Stromal cell of bone marrow (primary cell): ENCODE data around the gene GNE.
A peak's percentile ranks its signal among the peaks of the same experiment; 100 is the strongest.
"Not testable (repeated sequence)": the region's sequence is repeated elsewhere in the genome, so short reads cannot be mapped to it uniquely, and the experiment has no call there.

Source experiments
- DNase-seq: peaks from one replicate; pipeline ENCODE4 v3.0.0-alpha.2; 2012; ENCODE audit warnings: low read depth

The GNE gene

DNA sequence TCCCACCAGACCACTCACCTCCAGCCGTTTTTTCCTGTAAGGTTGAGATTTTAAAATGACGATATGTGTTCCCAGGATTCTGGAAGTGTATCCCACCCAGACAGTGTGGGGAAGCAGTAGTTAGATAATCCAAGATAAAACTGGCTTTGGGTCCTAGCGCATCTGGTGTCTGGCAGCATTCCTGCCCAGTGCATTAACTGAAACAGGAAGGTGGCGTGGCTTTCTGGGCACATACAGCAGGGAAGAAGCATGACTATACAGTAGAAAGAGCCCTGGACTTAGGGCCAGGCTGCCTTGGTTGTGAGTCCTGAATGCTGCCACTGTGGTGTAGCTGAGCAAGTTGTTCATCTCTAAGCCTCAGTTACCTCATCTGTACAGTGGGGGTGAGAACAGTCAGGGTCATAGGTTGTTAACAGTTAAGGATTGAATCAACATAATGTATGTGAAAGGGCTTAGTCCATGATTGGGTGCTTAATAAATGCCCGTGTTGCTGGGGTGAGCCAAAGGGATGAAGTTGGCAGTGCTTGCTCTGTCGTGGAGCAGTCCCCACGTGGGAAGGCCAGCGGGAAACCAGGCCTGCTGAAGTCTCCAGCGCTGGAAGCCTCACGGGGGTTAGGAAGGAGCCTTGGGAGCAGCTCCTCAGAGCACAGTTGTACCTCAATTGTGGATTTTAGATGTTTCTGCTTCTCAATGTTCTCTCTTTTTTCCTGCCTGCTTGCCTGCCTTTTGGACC is 49.6 kb downstream of the GNE start:
- DNase-seq: no peak

DNA sequence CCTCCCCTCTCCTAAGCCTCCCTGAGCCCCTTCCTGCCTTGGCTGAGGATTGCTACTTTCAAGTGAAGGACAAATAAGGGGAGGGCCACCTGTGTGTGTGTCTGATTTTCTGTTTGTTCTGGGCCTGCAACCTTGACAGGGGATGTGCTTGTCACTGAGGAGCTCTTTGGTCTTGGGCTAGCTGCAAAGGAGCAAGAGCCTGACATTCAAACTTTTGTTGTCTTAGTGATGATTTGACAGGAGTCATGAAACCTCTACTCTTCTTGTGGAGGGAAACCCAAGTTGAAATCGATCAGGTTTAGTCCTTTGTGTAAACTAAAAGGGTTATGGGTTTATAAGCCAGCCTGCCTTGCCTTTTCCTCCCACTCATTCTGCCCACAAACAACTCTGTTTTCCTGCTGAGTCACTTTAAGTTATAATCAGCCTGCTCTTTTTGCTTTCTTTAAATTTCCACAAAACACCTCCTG is 50.7 kb downstream of the GNE start:
- no peak for DNase-seq

DNA sequence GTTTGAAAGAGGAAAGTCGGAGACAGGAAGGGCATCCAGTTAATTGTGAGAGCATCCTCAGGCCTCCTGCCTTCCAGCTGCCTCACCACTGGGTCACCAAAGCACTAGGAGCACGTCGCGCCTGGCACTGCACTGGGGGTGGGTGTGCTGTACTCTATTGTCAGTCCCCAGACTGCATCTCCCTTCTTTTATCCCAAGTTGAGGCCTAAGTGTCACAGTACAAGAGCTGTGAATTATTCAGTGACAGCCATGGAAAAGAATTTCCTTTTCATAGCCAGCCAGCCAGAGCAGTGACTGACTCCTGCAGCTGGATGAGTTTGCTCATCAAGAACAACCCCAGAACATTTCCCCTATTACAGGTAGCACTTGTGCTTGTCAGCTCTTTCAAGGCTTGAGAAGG is 51.2 kb downstream of the GNE start:
- no peak for DNase-seq

DNA sequence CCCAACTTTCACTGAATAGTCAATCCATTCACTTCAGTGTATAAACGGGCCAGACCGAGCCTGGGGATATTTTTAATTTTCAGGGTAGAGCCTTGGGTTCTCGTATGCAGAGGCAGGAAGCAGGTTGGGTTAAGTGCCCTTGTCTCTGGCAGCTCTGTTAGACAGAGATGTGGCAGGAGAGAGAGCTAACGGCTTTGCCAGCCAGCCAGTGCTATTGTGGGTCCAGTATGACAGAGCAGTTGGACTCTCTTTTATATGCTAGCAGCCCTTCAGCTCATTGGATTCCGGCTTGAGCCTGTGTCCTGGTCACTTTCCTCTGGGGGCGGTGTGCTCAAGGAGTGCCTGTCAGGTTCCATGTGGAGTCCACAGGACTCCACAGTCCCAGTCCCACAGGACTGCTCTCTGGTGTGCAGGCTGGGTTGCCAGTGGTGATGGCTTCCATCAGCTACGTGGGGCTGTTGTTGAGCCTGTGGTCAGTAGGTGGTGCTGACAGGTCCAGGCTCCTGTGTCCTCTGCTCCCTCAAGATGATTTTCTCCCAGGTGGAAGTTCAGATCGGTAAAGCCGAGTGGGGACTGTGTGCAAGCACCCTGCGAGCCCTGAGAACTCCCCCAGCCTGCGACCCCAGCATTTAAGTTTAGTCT is 53.2 kb downstream of the GNE start:
- DNase-seq: no peak

DNA sequence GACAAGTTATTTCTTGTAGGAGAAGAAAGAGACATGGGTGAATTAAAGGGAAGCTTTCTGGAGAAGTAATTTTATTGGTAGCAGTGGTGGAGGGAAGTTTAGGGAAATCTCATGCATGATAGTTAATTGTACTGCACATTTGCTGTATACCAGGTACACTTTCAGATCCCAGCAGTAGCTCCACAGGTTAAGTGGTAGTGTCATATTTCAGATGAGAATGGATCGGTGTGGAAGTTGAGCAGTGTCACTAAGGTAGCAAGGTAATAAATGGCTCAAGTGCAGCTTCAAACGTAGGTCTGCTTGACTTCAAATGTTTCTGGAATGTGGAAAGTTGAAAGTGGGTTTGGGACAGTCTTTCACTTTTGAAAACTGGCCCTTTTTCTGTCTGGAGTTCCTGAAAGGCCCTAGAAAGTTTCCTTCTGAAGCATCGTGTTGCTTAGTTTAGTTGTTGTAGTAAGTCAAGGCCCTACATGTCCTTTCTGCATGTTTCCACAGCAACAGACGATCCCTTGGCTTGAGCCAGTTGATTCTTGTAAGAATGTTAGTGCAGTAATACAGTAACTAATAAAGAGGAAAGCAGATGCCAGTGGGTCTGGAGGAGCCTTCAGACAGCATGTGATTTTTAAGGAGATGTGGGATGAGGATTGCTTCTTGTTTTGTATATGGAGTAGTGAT is 63.8 kb downstream of the GNE start:
- DNase-seq: no peak

DNA sequence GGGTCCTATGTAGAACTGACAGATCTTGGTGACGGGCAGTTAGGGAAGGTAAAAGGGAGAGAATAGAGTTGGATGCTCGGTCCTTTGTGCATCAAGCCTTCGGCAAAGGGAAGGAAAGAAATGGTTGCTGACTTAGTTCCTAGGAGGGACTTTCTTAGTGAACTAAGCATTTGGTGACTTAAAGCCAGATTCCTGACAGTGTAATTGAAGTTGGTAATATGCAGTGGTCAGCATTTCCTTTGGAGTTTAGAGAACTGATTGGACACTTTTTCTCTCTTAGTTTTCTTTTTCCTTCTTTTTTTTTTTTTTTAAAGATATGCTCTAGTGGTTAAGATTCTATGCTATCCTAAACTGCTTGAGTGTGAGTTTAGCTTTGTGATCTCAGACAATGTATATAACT is 65.2 kb downstream of the GNE start:
- DNase-seq: no peak

DNA sequence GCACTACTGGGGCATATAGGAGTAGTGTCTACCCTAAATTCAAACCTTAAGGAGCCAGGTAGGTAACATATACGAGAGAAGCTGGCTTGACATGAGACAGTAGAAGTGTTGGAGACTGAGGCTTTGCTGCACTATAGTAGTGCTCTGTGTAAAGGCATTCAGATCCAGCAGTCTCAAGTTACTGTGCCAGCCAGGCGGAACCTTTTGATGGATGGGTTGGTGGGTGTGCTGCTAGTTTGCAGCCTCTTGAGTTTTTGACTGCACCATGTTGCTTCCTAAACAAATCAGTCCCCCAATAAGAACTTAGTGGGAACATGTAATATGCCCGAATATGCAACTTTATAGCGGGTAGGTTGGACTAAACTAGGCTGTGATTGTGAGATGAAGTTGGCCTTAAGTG is 66.1 kb downstream of the GNE start:
- DNase-seq: no peak

DNA sequence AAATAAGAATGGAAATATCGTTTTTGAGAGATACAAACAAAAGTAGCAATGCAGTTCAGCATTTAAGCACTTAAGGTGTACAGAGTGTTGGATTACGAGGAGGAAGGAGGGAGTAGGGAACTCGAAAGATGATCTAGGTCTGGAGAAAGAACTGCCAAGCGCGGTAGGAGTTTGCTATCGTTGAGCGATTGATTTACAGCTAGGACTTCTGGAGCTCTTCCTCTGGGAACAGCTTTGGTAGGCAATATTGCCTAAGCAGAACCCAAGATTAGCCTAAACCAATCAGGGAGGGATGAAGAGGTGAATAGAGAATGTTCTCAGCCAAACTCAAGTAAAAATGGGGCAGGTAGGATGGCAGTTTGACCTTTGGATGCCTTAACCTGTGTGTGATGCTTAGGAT is 66.6 kb downstream of the GNE start:
- no peak for DNase-seq

DNA sequence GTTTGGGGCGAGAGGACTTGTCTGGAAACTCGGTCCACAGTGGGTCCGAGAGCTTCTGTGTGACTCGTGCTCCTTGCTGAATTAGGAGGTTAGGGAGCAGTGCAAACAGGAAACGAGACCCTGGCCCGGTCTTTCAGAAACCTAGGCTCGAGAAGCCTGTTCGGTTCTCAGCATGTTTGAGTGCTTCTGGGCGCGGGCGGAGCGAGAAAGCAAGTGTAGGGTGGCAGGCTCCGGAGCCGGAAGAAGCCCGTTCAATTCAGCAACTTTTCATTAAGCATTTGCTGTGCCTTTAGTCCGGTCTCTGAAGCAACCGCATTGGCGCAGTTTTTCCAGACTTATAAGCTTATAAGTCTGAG is 67.0 kb downstream of the GNE start:
- no peak for DNase-seq

DNA sequence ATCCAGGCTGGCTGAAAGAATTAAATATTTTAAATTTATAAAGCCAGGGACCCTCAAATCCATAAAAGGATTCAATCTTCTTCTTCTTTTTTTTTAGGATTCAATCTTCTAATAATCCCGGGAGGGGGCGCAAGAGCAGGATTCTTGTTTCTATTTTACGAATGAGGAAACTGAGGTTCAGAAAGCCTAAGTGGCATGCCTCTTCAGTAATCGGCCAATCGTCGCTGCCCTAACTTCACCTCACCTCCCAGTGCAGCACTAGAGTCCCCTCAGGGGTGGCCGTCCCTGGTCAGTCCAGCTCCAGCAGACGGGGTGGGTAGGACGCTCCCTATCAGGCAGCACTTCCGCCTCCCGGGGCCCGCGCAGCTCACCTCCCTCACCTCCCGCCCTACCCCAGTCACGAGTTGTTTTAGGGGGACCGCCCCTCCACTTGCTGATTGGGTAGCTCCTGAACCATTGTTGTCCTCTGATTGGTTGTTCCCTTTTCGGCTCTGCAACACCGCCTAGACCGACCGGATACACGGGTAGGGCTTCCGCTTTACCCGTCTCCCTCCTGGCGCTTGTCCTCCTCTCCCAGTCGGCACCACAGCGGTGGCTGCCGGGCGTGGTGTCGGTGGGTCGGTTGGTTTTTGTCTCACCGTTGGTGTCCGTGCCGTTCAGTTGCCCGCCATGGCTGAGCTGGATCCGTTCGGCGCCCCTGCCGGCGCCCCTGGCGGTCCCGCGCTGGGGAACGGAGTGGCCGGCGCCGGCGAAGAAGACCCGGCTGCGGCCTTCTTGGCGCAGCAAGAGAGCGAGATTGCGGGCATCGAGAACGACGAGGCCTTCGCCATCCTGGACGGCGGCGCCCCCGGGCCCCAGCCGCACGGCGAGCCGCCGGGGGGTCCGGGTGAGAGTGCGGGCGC is 67.6 kb downstream of the GNE start, which contains the start of gene CLTA:
CLTA (plus strand) TSS at position 534 of the 902 bp plus-strand sequence; CDS start at position 670, 136 bp downstream.
- DNase-seq: peak; percentile 98

DNA sequence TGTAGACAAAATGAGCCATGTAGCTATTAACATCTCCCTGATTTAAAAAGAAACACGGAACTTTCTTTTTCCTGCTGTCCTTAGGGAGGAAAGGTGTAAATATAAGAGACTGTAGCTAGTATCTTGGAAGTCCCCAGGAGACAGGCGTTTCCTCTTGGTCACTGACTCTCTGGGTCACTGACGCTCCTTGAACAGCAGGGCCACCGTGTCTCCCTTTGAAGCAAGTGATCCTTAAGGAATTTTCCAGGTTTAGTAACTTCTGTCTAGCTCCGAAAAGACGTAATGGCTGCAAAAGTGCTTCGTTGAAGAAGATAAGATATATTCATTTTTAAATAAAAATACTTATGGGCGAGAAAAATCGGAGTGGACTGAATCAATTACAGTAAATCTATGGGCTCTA is 68.3 kb downstream of the GNE start:
- DNase-seq: no peak

DNA sequence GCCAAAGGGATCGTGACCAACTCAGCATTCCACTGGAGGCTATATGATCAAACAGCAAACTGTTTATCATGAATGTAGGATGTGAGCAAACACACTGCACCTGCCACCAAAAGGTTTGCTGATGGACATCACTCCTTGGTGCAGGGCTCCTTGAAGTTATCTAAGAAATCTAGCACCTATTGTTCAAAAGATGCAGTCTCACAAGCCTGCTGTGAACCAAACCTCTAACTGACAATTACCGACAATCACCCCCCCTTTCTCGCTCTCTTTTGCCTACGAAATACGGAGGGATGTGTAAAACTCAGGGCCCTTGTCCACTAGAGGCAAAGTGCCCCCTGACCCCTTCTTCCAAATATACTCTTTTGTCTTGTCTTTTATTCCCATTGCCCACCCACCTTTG is 70.0 kb downstream of the GNE start:
- DNase-seq: no peak

DNA sequence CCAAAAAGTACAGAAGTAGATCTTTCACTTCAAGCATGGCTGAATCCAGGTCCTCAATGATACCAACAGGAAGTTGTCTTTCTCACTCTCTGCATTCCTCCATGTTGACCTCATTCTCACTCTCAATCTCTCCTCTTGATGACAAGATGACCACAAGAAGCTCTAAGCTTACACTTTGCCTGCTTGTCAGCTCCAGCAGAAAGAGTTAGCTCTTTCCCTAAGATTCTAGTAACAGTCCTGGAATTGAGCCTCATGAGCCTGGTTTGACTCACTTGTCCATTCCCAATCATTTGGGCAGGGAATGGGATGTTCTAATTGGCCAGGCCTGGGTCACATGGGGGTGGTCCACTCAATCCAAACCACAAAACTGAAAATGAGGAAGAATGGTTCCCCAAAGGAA is 70.8 kb downstream of the GNE start:
- peak; percentile 96 for DNase-seq

DNA sequence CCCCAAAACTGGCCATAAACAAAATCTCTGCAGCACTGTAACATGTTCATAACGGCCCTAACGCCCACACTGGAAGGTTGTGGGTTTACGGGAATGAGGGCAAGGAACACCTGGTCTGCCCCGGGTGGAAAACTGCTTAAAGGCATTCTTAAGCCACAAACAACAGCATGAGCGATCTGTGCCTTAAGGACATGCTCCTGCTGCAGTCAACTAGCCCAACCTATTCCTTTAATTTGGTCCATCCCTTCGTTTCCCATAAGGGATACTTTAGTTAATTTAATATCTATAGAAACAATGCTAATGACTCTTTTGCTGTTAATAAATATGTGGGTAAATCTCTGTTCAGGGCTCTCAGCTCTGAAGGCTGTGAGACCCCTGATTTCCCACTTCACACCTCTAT is 78.0 kb downstream of the GNE start:
- DNase-seq: not testable (repeated sequence)

DNA sequence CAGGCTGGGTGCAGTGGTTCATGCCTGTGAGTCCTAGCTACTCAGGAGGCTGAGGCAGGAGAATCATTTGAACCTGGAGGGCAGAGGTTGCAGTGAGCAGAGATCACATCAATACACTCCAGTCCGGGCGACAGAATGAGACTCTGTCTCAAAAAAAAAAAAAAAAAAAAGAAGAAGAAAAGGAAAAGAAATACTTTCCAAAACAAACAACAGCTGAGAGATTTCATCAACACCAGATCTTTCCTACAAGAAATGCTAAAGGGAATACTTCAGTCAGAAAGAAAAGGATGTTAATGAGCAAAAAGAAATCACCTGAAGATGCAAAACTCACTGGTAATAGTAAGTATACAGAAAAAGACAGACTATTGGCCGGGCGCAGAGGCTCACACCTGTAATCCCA is 80.7 kb downstream of the GNE start:
- no peak for DNase-seq

DNA sequence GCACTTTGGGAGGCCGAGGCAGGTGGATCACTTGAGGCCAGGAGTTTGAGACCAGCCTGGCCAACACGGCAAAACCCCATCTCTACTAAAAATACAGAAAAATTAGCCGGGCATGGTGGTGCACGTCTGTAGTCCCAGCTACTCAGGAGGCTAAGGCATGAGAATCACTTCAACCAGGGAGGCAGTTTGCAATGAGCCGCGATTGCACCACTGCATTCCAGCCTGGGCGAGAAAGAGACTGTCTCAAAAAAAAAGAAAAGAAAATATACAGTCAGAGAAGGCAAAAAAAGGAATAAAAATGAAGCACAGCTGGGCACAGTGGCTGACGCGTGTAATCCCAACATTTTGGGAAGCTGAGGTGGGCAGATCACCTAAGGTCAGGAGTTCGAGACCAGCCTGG is 81.8 kb downstream of the GNE start:
- DNase-seq: not testable (repeated sequence)

DNA sequence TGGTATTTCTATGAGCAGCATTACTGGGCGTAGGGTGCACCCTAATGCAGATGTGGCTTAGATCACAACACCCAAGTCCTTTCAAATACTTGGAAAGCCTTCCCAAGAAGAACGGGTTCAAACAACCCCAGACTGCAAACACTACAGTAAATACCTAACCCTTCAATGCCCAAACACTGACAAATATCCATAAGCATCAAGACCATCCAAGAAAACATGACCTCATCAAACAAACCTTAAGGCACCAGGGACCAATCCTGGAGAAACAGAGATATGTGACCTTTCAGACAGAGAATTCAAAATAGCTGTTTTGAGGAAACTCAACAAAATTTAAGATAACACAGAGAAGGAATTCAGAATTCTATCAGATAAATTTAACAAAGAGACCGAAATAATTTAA is 83.0 kb downstream of the GNE start:
- DNase-seq: not testable (repeated sequence)

DNA sequence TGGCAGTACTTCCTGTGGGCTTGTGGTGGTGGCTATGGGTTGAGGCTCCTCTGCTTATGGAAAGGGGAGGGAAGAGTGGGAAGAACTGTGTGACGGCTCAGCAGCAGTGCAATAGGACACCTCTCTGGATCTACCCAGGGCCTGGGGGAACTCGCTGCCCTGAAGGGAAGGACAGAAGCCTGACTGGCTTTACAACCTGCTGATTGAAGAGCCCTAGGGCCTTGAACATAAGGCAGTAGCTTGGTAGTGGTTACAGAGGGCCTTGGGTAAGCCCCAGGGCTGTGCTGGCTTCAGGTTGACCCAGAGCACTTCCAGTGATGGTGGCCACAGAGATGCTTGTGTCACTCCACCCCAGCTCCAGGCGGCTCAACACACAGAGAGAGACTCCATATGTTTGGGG is 83.5 kb downstream of the GNE start:
- no peak for DNase-seq

DNA sequence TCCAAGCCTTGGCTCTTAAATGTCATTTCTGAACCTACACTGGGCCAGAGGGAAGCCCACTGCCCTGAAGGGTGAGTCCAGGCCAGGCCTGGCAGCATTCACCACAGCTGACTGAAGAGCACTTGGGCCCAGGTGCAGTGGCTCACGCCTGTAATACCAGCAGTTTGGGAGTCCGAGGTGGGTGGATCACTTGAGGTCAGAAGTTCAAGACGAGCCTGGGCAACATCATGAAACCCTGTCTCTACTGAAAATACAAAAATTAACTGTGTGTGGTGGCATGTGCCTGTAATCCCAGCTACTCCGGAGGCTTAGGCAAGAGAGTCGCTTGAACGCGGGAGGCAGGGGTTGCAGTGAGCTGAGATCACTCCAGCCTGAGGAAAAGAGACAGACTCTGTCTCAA is 84.0 kb downstream of the GNE start:
- no peak for DNase-seq

DNA sequence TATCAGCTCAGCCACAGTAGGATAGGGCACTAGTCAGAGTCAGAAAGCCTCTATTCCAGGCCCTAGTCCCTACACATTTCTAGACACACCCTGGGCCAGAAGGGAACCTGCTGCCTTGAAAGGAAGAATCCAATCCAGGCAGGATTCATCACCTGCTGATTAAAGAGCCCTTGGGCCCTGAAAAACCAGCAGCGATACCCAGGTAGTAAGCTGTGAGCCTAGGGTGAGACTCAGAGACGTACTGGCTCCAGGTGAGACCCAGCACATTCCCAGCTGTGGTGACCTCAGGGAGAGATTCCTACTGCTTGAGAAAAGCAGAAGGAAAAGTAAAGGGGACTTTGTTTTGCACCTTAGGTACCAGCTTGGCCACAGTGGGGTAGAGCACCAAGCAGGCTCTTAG is 84.4 kb downstream of the GNE start:
- DNase-seq: no peak

DNA sequence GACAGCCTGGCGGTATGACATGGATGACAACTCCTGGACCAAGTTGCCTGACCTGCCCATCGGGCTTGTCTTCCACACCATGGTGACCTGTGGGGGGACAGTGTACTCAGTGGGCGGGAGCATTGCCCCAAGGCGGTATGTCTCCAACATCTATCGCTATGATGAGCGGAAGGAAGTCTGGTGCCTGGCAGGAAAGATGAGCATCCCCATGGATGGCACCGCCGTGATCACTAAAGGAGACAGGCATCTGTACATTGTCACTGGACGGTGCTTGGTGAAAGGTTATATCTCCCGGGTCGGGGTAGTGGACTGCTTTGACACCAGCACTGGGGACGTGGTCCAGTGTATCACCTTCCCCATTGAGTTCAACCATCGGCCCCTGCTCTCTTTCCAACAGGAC is 87.7 kb downstream of the GNE start:
- no peak for DNase-seq

DNA sequence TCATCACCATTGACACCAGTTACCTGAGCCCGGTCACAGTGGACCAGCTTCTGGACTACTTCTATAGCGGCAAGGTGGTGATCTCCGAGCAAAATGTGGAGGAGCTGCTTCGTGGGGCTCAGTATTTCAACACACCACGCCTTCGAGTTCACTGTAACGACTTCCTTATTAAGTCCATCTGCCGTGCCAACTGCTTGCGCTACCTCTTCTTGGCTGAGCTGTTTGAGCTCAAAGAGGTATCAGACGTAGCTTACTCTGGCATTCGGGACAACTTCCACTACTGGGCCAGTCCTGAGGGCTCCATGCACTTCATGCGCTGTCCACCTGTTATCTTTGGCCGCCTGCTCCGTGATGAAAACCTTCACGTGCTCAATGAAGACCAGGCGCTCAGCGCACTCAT is 88.5 kb downstream of the GNE start:
- DNase-seq: no peak
